Endothelial cell of umbilical vein (primary cell): ENCODE measurements around the gene KIAA1958. TPM values are rescaled to one million over a fixed set of nuclear protein-coding genes. Genes with fewer than 3 reads are reported as not detected.

Experiments used
- BruUV-seq: library from RNA; stranded (reverse); fragments of 400-500 nt; replicated peaks from 2 replicates; lab custom pipeline; 2021; lab: Mats Ljungman, UMichigan
- CTCF ChIA-PET: fragments of 300-600, 350-600 bp; sonication (Branson Sonifier 250); formaldehyde crosslinking; loops from one replicate; lab custom pipeline; 2021; ENCODE audit warnings: antibody characterized with exemption, inconsistent platforms; lab: Charles Lee
- POLR2A ChIA-PET: fragments of 300-600, 350-600 bp; sonication (Branson Sonifier 250); formaldehyde crosslinking; loops from one replicate; lab custom pipeline; 2021; ENCODE audit warnings: antibody characterized with exemption, inconsistent platforms; lab: Charles Lee
- DNase-seq: peaks from one replicate; pipeline ENCODE4 v3.0.0-alpha.2; 2011; ENCODE audit warnings: low read depth, low spot score
- FAIRE-seq: peaks from 2 replicates; lab custom pipeline; 2011; peaks lifted over from hg19 to GRCh38; lab: Jason Lieb, UNC
- H2AFZ ChIP-seq: 2 replicates; pipeline ENCODE4 v1.6.0; 2012; ENCODE audit warnings: low read depth, low read length, control low read depth, inconsistent platforms
- H3K27ac ChIP-seq: 2 replicates; pipeline ENCODE4 v1.5.1; 2011; ENCODE audit warnings: low read depth, mild to moderate bottlenecking, control low read depth, low read length, moderate library complexity; ENCODE audit not compliant: insufficient read depth
- H3K27me3 ChIP-seq, 2 experiments: 2 replicates each; pipeline versions ENCODE4 v1.6.0 to v1.6.1; 2011; ENCODE audit warnings: low read length in 2 of 2, mixed read lengths in 1 of 2; ENCODE audit not compliant: control insufficient read depth in 2 of 2, insufficient read depth in 2 of 2
- H3K36me3 ChIP-seq, 2 experiments: 2 replicates in 1 of 2; 3 replicates in 1 of 2; pipeline ENCODE4 v1.5.1; 2011; ENCODE audit warnings: low read length in 2 of 2, mild to moderate bottlenecking in 1 of 2, moderate library complexity in 1 of 2; ENCODE audit not compliant: control insufficient read depth in 2 of 2, insufficient read depth in 2 of 2; ENCODE audit errors: extremely low read depth in 1 of 2
- H3K4me1 ChIP-seq: 3 replicates; pipeline ENCODE4 v1.5.1; 2011; ENCODE audit warnings: mild to moderate bottlenecking, low read length; ENCODE audit not compliant: control insufficient read depth, insufficient read depth; ENCODE audit errors: extremely low read depth
- H3K4me2 ChIP-seq: 2 replicates; pipeline ENCODE4 v1.6.1; 2011; ENCODE audit warnings: low read length, control low read depth, mixed read lengths; ENCODE audit not compliant: insufficient read depth
- H3K4me3 ChIP-seq, 3 experiments: fragments of 200-600 bp in 1 of 3; sonication (generic), shearing (Covaris generic) in 1 of 3; replicated peaks in 1 of 3; 2 replicates each; pipeline ENCODE4 v1.5.1; 2011 to 2016; ENCODE audit warnings: control low read depth in 3 of 3, low read length in 3 of 3, mild to moderate bottlenecking in 2 of 3, inconsistent platforms in 1 of 3, low read depth in 1 of 3, moderate library complexity in 1 of 3; ENCODE audit not compliant: insufficient read depth in 1 of 3
- H3K79me2 ChIP-seq: 2 replicates; pipeline ENCODE4 v1.6.0; 2012; ENCODE audit warnings: low read length, inconsistent platforms; ENCODE audit not compliant: control insufficient read depth, insufficient read depth
- H3K9ac ChIP-seq: replicated peaks from 2 replicates; pipeline ENCODE3; 2011; ENCODE audit warnings: low read length, control low read depth; ENCODE audit not compliant: insufficient read depth; ENCODE audit errors: extremely low read depth
- H3K9me1 ChIP-seq: replicated peaks from 3 replicates; pipeline ENCODE4 v1.6.0; 2011; ENCODE audit warnings: mild to moderate bottlenecking, low read length; ENCODE audit not compliant: control insufficient read depth, insufficient read depth; ENCODE audit errors: extremely low read depth
- H3K9me3 ChIP-seq: replicated peaks from 2 replicates; pipeline ENCODE4 v1.5.1; 2012; ENCODE audit warnings: low read length, inconsistent platforms; ENCODE audit not compliant: control insufficient read depth, insufficient read depth
- H4K20me1 ChIP-seq: replicated peaks from 2 replicates; pipeline ENCODE3; 2011; ENCODE audit warnings: mild to moderate bottlenecking, low read length; ENCODE audit not compliant: control insufficient read depth, insufficient read depth; ENCODE audit errors: extremely low read depth
- FOS ChIP-seq: IDR thresholded peaks from 2 replicates; pipeline ENCODE4 v1.6.1; 2011; ENCODE audit warnings: mild to moderate bottlenecking, low read length, moderate library complexity, borderline replicate concordance; ENCODE audit not compliant: insufficient read depth
- GATA2 ChIP-seq: IDR thresholded peaks from 2 replicates; pipeline ENCODE4 v1.7.0; 2011; ENCODE audit warnings: low read depth, mild to moderate bottlenecking, moderate library complexity, mixed read lengths, low read length; ENCODE audit not compliant: insufficient read length, insufficient read depth
- JUN ChIP-seq: IDR thresholded peaks from 2 replicates; pipeline ENCODE4 v1.6.1; 2011; ENCODE audit warnings: borderline replicate concordance, low read depth; ENCODE audit not compliant: insufficient read length, insufficient read depth
- POLR2A ChIP-seq: IDR thresholded peaks from 2 replicates; pipeline ENCODE4 v1.6.1; 2012; ENCODE audit warnings: low read depth, mild to moderate bottlenecking, control low read depth, low read length
- dilution Hi-C: fragments of 300-500 bp; cut with MboI; formaldehyde crosslinking; loops from one replicate; pipeline ENCODE4 v1.15.0; 2019; ENCODE audit warnings: low sequenced_read_pairs; ENCODE audit not compliant: extremely low pct_ligation_motif_present
- intact Hi-C: fragments of 100-400 bp; cut with micrococcal nuclease; formaldehyde crosslinking; loops from one replicate; pipeline ENCODE4 v1.10.0; 2022
- polyA plus RNA-seq, 4 experiments: library from polyadenylated mRNA; depleted of rRNA in 3 of 4; stranded (reverse) in 3 of 4; unstranded in 1 of 4; fragments of >200 nt; gene quantifications; 2 replicates each; pipeline versions ENCODE4 v1.2.1 to v1.2.3, GENCODE V29; 2011 to 2012; ENCODE audit warnings: missing spikeins in 1 of 4
- total RNA-seq: library from RNA; stranded (reverse); gene quantifications from 2 replicates; pipeline ENCODE4 v1.2.3, GENCODE V29; 2021
- TF ChIP-seq, protein P1 (sequence below), 2 donors: IDR thresholded peaks; 1 replicate in 1 of 2; 2 replicates in 1 of 2; pipeline ENCODE4 v1.5.1; 2011; ENCODE audit warnings: low read length in 2 of 2, mild to moderate bottlenecking in 2 of 2, moderate library complexity in 2 of 2, control low read depth in 1 of 2, inconsistent platforms in 1 of 2, low read depth in 1 of 2; ENCODE audit not compliant: insufficient read depth in 1 of 2; ENCODE audit errors: extremely low read depth in 1 of 2

Gene KIAA1958
- total and polyA plus RNA-seq, 2 donors (not counting 3 experiments of a cell fraction or from before 2014, with no cell fraction given), result 1.7 to 5.0 TPM

DNA sequence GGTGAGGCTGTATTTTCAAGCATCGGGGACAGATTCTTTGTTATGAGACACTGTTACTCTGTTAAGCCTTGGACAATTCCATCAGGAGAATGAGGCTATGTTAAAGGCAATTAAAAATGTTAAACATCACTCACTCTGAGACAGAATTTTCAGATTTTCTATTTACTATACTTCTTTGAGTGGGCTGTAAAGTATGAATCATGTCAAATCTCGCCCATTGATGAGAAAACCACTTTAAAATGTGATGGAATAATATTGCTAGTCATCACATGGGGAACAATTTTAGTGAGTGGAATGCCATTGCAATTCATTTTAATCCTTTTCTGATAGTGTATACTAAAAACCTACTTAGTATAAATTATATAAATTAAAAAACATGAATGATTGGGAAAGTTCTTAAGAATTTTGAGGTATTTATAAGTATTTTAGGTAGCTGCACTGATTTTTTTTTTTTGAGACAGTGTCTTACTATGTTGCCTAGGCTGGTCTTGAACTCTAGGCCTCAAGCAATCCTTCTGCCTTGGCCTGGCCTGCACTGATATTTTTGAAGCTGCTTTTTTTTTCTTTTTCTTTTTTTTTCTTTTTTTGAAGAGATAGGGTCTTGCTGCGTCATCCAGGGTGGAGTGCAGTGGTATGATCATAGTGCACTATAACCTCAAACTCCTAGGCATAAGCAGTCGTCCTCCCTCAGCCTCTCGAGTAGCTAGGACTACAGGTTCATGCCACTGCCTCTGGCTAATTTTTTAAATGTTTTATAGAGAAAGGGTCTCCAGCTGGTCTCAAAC is 73.2 kb downstream of the KIAA1958 start:
- no TSS peak for BruUV-seq
- Histone ChIP-seq H4K20me1 (no peaks in the 10 kb centered on the region), H3K4me3 (no peak overlapping the region), H3K4me2 (no peak overlapping the region), H2AFZ (no peak overlapping the region), H3K9me1 (no peaks in the 10 kb centered on the region), H3K36me3 (no peaks in the 10 kb centered on the region), H3K27ac (no peak overlapping the region), H3K9me3 (no peaks in the 10 kb centered on the region), H3K79me2 (no peaks in the 10 kb centered on the region), H3K27me3 (no peaks in the 10 kb centered on the region), H3K9ac (no peak overlapping the region), H3K4me1 (no peaks in the 10 kb centered on the region)
- POLR2A ChIA-PET, result no interaction called here
- DNase-seq (no peak), FAIRE-seq (no peak)
- TF ChIP-seq, protein P1, sequence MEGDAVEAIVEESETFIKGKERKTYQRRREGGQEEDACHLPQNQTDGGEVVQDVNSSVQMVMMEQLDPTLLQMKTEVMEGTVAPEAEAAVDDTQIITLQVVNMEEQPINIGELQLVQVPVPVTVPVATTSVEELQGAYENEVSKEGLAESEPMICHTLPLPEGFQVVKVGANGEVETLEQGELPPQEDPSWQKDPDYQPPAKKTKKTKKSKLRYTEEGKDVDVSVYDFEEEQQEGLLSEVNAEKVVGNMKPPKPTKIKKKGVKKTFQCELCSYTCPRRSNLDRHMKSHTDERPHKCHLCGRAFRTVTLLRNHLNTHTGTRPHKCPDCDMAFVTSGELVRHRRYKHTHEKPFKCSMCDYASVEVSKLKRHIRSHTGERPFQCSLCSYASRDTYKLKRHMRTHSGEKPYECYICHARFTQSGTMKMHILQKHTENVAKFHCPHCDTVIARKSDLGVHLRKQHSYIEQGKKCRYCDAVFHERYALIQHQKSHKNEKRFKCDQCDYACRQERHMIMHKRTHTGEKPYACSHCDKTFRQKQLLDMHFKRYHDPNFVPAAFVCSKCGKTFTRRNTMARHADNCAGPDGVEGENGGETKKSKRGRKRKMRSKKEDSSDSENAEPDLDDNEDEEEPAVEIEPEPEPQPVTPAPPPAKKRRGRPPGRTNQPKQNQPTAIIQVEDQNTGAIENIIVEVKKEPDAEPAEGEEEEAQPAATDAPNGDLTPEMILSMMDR (IDR thresholded peaks at IDR 0.05; ENCODE audit: extremely low read depth in 1 of 2, insufficient read depth in 1 of 2, low read depth in 1 of 2, low read length in 2 of 2), result no peak
- TF ChIP-seq GATA2 (no peak), JUN (no peak), FOS (no peak), POLR2A (no peak)
- intact Hi-C loops (no loop called here), dilution Hi-C loops (no loop called here)
- CTCF ChIA-PET, result interaction anchor here (1.5 to 2.0 kb wide), 2 partner anchors 9 to 11 kb away, joined by 4 to 5 read pairs; no protein-coding TSS in a partner anchor
